HPDE6-E6E7 (cell line): ENCODE measurements around the gene PFKFB2.

Experiments
- DNase-seq: peaks from one replicate; pipeline ENCODE4 v3.0.0; 2011; ENCODE audit warnings: missing footprints; ENCODE audit errors: extremely low spot score

PFKFB2 gene

DNA sequence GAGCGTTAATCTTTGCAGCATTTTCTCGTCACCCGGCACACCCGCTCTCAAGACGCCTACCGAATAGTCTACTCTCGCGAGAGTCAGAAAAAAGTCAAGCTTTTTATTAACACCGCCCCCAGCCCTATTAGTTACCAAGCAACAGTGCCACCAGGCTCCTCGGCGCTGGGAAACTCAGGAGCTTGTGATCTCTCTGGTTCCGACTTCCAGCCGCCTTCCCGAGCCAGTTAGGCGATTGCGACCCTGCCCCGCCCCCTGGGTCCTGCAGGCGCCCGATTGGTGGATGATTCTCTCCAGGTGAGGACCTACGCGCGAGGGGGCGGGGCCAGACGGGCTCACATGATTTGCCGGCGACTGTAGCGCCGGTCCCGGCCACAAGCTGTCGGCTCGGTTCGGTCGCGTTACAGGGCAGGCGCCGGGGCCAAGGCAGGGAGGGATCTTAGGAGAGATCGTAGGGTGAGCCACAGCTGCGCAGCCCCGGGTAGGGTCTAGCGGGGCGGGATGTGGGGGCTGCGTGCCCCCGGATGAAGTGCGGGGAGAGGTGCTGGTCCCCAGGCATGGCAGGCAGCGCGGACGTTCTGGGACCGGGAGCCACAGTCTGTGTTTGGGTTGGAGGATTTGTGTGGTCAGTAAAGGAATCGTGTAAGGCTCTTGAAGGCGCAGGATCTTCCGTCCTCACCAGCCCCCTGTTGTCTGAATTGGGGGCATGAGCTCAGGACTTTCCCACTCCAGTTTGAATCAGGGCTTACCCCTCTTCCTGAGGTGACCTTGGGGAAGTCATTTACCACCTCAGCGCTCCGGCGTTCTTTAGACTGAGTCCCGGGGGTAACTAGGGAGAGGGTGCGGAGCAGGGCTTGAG lies at the start of gene PFKFB2:
Gene PFKFB2 (plus strand): TSS at position 365 of the 859 bp plus-strand sequence. CDS start 1,443 bp downstream, outside the sequence.
- DNase-seq, result peak; percentile 98

DNA sequence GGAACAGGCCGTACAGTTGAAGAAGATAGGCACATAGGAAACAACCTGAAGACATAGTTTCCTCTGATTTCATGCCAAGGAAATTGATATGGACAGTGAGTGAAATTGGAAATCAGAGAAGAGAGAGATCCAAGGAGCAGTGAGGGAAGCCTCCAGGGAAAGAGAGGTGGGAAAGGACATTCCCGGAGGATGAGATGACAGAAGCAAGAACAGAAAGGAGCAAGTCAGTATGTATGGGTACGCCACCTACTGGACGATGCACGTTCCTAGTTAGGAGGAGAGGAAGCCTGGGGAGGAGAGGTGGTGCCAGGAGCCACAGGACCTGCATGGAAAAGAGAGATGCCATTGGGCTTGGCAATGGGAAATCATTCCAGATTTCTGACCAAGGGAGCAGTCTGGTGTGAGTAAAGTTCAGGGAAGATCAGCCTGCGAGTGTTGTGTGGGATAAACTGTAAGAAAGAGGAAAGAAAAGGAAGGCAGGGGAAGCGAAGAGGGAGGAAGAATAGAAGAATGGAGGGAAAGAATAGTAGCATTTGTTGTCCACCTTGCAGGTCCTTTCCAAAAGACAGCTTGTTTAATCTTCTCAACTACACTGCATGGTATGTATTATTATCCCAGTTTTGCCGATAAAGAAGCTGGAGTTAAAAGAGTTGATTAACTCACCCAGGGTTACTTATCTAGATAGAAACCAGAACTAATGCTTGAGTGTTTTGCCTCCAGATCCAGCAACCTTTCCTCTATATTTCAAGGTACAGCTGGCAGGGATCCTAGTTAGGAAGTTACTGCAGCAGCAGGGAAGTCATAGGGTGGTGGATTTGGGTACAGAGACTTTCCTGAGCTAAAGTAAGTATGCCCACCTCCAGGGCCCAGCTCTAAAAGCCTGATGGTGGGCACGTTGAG lies 47.9 kb upstream of the PFKFB2 start:
- DNase-seq, result peak; percentile 54

DNA sequence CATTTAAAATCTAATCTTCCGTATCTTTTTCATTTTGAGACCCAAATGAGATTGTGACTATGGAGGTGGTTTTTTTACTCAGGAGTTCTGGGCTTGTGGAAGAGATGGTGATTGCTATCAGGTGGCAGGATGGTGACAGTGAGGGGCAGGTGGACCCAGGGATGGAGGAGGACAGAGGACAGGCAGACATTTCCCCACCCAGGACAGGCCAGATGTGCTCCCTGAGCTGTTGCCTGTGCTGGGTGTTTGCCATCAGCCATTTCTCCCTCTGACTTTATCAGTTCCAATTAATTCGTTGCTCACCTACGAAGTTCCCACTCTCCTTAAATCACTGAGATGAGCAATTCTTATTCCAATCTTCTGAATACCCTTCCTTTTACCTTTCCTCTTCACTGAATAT lies 47.0 kb upstream of the PFKFB2 start:
- DNase-seq, result no peak

DNA sequence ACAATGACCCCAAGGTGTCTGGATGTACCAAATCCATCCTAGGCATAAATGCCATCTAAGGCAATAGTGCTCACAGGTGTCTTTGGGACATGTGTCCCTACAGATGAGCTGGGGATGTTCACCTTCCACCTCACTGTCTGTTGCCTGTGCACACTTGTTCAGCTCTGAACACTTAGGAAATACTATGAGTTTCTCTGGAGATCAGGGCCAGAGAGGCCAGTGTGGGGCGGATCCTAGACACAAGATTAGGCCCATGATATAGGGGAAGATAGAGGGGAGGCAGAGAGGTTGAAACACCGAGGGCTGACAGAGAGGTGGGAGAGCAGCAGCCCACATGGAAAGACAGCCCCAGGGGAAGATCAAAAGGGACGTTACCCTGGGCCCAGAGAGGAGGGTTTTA lies 46.2 kb upstream of the PFKFB2 start:
- no peak for DNase-seq

DNA sequence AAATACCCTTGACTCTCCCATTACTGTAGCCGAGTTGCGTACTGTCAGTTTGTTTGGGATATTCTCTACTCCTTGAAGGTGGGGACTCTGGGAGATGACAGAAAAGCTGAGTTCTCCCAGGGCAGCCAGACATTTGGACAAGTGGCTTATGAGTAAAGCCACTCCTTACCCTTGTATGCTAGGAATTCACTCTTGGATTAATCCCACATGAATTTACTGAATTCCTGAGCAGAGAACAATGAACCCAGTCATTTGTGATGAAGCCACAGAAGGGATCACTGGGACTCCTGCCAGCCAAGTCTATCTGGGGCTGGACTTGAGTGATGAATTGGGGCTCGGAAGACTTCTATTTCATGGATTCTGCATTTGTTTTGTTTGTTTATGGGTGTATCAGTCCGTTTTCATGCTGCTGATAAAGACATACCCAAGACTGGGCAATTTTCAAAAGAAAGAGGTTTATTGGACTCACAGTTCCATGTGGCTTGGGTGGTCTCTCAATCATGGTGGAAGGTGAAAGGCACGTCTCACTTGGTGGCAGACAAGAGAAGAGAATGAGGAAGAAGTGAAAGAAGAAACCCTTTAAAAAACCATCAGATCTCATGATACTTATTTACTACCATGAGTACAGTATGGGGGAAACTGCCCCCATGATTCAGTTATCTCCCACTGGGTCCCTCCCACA lies 45.6 kb upstream of the PFKFB2 start:
- DNase-seq, result peak; percentile 73

DNA sequence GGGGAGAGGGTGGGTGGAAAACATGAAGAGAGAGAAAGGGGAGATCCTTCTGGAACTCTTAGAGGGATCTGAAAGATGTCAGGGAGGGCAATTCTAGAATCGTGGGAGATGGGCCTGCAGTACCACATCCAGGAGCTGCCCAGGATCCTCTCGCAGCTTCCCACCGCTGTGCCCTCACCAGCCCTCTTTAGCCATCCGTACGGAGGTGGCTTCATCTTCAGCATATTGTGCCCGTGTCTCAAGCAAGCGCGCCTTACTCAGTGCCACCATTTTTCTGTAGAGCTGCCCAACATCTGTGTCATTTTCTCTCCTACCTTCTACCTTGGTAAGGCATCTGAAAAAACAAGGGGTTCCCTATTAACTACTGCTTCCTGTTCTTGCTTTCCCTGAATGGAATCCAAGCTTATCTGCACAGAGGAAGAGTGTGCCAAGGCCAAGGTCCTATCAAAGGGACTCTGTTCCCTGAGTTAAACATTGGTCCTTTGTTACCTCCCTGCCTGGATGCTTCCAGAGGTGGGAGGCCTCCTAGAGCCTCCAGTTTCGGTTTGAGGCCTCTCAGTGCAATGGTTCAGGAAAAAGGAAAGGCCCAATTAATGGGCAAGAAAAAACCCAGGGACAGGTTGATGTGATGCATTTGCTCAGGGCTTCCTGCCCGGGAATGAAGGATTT lies 43.8 kb upstream of the PFKFB2 start:
- DNase-seq, result no peak

DNA sequence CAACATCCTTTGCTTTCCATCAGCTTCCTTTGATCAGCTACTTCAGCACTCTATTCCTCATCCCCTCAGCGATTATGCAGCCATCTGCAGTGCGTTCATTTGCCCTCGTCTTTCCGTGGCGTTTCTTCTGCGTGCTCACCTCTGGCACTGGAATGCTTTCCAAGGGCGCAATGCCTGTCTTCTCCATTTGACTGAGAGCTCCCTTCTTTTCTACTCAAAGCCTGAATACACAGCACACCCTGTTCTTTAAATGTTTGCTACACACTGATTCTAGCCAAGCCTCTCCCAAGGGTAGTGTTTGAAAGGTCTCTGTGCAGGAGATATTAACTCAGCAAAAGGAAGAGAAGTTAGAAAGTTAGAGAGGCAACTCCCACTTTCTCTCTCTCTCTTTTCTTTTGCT lies 43.1 kb upstream of the PFKFB2 start:
- DNase-seq, result no peak

DNA sequence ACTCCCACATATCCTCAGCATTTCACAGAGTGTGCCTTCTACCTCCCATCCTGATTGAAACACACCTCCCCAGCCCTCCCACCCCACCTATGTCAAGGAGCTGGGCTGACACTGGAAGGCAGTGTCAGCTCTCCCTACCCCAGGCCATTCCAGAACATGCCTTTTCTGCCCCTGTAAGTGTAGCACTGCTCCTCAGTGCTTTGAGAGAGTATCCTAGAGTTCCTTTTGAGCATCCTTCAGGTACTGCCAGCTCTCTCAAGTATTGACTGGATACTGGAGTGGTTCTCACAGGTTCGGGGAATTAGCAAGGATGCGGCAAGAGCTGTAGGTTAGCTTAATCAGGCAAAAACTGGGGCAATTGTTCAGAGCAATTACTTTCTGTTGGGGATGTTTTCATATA lies 42.3 kb upstream of the PFKFB2 start:
- no peak for DNase-seq

DNA sequence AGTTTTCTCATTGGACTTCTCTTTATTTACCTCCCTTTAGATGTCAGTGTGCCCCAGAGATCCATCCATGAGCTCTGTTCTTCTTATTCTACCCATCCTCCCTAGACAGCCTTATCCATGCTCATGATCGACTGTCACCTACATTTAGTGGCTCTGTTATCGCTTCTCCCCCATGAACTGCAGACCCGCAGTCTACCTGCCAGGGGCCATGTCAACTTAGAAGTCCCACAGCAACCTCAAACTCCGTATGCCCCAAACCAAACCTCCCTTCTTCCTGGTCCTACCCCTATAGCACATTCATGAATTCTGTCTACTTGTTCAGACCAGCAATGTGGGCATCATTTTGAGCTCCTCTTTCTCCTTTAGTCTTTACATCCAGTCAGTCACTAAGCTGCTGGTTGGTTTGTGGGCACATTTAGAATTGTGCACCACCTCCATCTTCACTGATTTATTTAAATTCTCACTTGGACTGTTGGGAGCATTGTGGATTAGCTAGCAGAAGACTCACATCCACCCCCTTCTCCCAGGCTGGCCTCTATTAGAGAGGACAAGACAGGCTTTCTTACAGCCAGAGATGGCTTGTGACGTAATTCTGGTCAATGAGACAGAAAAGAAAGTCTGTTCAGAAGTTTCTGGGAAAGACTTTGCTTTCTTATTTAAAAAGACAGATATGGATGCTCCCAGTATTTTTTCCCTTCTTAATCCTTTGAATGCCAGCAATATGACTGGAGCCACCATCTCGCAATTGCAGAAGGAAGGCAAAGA lies 39.6 kb upstream of the PFKFB2 start:
- no peak for DNase-seq

DNA sequence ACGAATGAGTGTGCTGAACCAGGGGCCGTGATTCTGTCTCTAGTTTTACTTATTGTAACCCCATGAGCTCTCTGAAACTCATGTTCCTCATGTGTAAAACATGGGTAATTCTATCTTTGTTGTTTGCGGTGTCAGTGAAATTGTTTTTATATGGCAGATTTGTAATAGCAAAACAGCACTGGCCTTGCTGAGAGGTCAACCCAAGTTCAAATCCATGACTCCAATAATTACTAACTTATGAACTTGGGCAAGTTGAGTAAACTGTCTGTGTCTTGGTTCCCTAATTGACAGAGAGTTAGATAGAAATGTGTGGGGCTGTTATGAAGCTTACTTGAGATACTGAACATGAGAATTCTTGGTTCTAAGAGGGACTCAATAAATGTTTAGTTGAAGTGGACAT lies 38.3 kb upstream of the PFKFB2 start:
- DNase-seq, result no peak

DNA sequence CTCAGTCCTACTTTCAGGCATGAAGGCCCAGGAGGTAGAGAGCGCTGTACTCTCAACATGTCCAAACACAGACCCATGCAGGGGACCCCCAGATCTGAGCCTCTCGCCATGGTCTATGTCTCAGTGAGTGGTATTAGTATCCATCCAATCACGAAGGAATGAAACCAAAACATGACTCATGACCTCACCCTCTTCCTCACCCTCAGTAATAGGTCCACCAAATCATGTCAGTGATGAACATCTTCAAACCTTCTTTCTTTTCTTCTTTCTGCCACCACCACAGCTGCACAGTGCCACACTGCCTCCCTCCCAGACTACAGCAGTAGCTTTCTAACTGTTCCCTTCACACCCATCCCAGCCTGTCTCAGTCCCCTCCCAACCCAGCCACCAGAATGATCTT lies 37.3 kb upstream of the PFKFB2 start:
- DNase-seq, result no peak

DNA sequence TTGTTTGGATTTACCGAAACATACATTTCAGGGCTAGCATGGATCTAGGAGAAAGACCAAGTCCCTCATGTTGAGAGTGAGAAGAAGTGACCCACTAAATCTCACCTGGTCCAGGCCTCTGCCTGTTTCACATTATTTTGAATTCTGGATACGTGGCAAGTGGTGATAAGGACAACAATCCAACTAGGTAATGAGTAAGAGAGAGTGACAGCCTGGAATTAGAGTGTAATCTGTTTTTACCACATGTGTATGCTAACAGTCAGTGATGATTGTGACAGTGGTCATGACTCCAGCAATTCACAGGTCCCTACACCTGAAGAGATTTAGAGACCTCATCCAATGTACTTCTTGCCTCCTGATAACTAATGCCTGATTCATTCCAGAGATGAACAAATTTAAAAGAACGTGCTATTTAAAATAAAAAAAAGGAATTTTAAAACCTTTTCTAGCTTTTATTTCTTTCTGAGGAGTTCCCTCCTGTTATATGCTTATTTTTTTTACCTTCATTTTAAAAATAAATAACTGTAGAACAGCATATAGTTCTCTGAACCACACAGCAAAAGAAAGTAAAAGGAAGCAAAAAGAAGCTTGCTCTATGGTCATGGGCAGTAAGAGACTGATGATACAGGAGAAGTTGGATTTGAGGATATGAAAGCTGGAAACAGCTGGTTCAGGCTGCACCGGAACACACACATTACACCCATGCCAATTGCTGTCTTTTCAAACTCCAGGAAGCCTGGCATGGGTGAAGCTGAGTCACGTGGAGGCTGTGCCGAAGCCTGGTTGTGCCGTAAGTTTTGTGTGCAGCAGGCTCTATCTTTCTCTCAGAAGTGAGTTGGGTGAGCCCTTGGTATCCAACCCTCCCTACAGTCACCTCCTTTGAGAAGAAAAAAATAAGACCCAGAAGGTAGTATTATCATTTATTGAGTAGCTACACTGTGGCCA lies 35.2 kb upstream of the PFKFB2 start:
- no peak for DNase-seq

DNA sequence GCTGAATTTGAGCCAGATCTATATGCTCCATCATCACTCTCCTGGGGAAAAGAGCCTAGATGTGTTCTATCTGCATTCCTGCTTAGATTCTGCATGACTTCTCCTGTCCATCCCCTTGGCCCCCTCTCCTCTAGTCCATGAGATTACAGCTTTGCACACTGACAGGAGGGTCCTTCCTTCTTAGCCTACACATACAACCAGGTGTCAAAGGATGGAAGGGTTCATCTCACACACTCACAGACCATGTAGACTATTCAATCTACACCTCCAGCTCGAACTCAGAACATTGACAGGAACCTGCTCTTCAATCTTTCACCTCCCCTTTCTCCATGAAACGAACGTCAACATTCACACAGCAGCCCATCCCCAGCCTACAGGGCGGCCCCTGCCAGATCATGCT lies 34.4 kb upstream of the PFKFB2 start:
- DNase-seq, result no peak

DNA sequence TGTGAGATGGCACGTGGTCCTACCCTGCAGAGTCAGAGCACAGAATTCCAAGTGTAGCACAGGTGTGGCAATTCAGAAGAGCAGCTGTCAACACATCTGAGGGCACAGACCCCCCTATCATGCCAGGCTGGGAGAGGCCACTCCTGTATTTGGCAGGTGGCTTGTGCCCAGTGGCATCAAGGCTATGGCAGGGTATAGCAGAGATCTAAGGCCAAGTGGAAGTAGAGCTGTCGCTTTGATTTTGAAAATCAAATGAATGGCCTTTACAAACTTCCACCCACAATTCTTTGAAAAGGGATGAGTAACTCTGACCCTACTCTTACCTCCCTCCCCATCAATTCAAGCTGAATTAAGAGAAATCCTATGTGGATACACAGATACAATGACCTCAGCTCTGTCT lies 33.9 kb upstream of the PFKFB2 start:
- DNase-seq, result no peak

DNA sequence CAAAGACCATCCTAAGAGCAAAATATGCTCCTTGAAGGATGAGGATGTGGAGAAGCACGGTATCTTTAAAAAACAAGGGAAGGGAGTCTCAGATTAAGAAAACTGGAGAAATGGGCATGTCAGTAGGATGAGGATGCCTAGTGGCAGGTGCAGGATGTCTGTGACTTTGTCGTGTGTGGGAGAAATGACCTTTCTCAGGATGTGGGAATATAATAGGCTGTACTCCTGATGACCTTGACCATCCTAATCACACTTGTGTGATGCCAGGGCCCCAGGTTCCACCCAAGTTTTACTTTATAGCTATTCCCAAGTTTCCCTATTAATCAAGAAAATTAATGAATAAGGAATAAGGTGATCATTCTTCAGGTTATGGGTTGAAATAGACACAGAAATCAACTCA lies 33.4 kb upstream of the PFKFB2 start:
- DNase-seq, result no peak

DNA sequence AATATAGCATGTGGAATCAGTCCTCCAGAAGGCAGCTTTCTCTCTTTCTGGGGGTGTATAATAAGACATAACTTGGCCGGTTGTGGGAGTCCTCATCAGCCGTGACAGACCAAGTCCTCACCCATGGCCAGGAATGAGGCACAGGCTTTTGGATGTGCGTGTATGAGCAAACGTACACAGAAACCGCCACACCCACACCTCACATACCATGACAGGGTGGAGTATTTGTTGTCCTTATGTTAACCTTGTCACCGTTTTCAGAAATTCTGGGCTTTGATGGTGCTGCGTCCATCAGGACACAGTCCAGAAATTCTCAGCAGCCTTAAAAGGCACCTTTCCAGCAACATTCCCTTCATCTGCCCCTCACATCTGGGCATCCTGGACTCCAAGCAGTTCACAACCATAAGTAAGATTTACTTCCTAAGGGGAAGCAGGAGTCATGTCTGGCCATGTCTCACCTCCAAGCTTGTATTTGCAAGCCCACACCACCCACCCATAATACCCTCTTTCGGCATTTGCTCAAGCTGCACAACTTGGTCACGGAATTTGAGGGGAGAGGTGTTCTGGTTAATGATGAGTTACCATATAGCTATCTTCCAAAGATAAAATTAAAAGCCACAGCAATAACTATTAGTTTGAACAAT lies 32.9 kb upstream of the PFKFB2 start:
- no peak for DNase-seq

DNA sequence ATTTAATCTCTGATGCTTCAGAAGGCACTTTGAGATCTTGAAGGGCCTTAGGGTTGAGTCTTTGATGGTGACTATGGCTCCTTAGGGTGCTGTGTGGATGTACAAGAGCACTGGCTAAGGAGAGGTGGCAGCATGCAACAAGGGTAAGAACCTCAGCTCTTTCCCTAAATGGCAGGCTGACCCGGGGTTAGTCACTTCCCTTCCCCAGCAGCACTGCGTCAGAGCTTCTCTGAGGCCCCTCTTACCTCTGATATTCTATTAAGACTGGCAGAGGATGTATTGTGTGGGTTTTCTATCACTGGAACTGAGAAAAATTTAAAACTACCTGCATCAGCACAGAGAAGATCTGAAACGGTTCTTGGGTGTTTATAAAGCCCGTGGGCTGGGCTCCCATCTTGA lies 32.4 kb upstream of the PFKFB2 start:
- no peak for DNase-seq

DNA sequence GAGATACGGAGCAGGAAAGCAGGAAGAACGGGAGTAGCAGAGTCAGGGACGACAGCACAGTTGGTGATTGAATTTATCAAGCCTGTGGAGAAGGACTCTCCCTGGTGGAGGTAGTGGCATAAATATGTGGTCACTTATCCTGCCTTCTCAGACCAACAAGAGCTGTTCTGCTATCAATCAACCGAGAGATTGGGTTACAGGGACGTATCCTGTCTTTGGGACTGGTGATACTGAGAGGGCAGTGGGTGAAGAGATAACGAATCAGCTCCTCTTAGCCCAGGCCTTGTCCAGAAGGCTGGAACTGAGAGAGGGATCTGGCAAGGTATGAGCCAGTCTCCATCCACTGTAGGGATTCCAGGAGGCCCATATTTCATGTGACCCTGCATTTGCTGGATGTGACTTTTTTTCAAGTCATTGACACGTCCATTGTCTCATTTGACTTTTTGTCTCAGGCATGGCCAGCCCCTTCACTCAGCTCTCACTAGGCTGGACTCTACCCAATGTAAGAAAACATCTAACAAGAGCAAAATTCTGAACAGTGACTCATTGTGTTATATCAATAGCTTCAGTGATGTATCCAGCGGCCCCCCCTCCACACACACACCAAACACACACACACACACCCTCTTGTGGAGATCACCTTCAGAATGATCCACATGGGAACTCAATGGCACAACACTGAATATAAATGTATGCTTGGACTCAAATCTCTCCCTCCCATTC lies 31.8 kb upstream of the PFKFB2 start:
- DNase-seq, result no peak
